ENCODE results near the gene MDGA2.

DNA sequence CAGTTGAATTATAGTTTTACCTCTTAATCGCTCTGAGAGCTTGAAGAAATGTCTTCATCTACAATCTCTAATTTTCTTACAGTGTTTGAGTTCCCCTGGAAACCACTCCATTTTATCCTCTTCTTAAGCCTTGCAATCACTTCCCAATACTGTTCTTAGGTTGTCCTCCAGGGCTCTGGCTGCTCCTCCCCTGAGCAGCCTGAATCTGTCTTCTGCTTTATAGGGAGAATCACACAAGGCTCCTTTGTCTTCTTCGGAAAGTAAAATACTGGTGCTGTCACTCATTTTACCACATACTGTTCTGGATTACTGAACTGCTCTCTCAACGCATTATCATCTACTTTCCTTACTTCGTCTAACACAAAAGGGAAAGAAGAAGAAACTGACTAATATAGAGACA, 133.7 kb downstream of the MDGA2 start:
- TF ChIP-seq, protein P1, sequence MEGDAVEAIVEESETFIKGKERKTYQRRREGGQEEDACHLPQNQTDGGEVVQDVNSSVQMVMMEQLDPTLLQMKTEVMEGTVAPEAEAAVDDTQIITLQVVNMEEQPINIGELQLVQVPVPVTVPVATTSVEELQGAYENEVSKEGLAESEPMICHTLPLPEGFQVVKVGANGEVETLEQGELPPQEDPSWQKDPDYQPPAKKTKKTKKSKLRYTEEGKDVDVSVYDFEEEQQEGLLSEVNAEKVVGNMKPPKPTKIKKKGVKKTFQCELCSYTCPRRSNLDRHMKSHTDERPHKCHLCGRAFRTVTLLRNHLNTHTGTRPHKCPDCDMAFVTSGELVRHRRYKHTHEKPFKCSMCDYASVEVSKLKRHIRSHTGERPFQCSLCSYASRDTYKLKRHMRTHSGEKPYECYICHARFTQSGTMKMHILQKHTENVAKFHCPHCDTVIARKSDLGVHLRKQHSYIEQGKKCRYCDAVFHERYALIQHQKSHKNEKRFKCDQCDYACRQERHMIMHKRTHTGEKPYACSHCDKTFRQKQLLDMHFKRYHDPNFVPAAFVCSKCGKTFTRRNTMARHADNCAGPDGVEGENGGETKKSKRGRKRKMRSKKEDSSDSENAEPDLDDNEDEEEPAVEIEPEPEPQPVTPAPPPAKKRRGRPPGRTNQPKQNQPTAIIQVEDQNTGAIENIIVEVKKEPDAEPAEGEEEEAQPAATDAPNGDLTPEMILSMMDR (conservative IDR thresholded peaks at IDR 0.05; ENCODE audit: low read depth, low read length), result no peak
- no peak for TF ChIP-seq SMC3 (IDR thresholded peaks at IDR 0.05; ENCODE audit: low read depth, low read length)
- no peak for TF ChIP-seq MAFK (IDR thresholded peaks at IDR 0.05; ENCODE audit: low read depth, low read length)
- no peak for TF ChIP-seq CEBPB (IDR thresholded peaks at IDR 0.05; ENCODE audit: low read depth, low read length)
- TF ChIP-seq POLR2A (IDR thresholded peaks at IDR 0.05; ENCODE audit: low read depth, low read length), result no peak
- no peak for TF ChIP-seq RCOR1 (IDR thresholded peaks at IDR 0.05; ENCODE audit: insufficient replicate concordance, low read length)
- TF ChIP-seq RAD21 (IDR thresholded peaks at IDR 0.05; ENCODE audit: low read length), result no peak
- no peak for TF ChIP-seq BHLHE40 (IDR thresholded peaks at IDR 0.05; ENCODE audit: low read depth, low read length)
- no peak for TF ChIP-seq USF2 (IDR thresholded peaks at IDR 0.05; ENCODE audit: low read depth, low read length)
- no peak for TF ChIP-seq MAZ (IDR thresholded peaks at IDR 0.05; ENCODE audit: borderline replicate concordance, low read depth, low read length)

Data from IMR-90 (cell line).